Activated T-cell treated with anti-CD3 and anti-CD28 coated beads, Interleukin-2, amount 50 U/mL, for 72 hours (primary cell): ENCODE data around the gene PLAU. TPM values are rescaled to one million over a fixed set of nuclear protein-coding genes. Genes with fewer than 3 reads are reported as not detected.
"Not testable (repeated sequence)": the region's sequence is repeated elsewhere in the genome, so short reads cannot be mapped to it uniquely, and the experiment has no call there.

Source experiments
- ATAC-seq, 2 donors: fragments of 150-1000 bp; cut with Tn5 transposase; replicated peaks in 1 of 2; 2 replicates each; pipeline ENCODE4 v1.10.0; 2021; ENCODE audit warnings: moderate library complexity in 2 of 2, mild to moderate bottlenecking in 1 of 2
- DNase-seq, 2 donors: peaks; one replicate each; pipeline ENCODE4 v3.0.0; 2021 to 2022; ENCODE audit warnings: mixed read lengths in 1 of 2
- H3K27ac Mint-ChIP-seq: one replicate; pipeline ENCODE4 v1.8.0; 2022; ENCODE audit warnings: mild to moderate bottlenecking, moderate library complexity, mixed read lengths
- H3K27me3 Mint-ChIP-seq: one replicate; pipeline ENCODE4 v1.8.0; 2022; ENCODE audit warnings: low read depth, mixed read lengths
- H3K36me3 Mint-ChIP-seq, 2 donors: one replicate each; pipeline ENCODE4 v1.8.0; 2022; ENCODE audit warnings: mixed read lengths in 2 of 2, mild to moderate bottlenecking in 1 of 2; ENCODE audit not compliant: insufficient read depth in 2 of 2
- H3K4me1 Mint-ChIP-seq: one replicate; pipeline ENCODE4 v1.8.0; 2022; ENCODE audit warnings: low read depth, mixed read lengths
- H3K4me3 Mint-ChIP-seq, 2 donors: one replicate each; pipeline ENCODE4 v1.8.0; 2022; ENCODE audit warnings: mild to moderate bottlenecking in 2 of 2, mixed read lengths in 2 of 2, moderate library complexity in 2 of 2
- H3K9me3 Mint-ChIP-seq, 2 donors: one replicate each; pipeline ENCODE4 v1.8.0; 2022; ENCODE audit warnings: mixed read lengths in 2 of 2
- total RNA-seq, 2 donors: library from RNA; stranded (reverse); gene quantifications; one replicate each; pipeline ENCODE4 v1.2.3, GENCODE V29; 2022

The PLAU gene
- total RNA-seq, 2 donors from 2014 or later, result 0.43 to 0.44 TPM

DNA sequence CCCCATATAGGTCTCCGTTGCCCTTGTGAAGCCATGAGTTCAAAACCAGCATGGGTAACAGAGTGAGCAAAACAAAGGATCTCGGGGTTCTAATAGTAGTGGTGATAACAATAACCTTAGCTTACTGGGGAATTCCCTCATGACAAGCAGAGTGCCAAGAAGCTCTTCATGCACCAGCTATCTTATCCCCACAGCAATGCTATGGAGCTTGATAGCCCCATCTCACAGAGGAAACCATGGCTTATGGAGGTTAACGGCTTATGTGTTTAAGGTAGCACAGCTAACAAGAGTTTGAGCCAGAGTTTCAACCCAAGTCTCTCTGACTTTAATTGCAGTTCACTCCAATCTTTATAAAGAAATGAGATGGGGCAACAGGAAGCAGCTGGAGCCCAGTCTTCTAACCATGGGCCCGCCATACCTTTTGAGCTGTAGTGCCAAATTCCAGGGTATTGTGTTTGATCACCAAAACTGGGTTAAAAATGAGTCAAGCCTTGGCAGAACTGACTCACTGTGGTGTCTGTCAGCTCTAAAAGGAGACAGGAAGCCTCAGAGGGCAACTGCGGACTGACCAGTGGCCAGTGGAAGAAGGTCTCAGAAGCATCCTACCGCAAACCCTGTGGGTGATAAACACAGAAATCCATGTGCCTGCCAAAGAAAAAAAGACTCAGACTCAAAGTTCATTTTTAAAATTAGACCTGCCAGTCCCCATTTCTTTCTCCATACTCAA lies 16.5 kb upstream of the PLAU start:
- Mint-ChIP-seq H3K27ac (no peak overlapping the region), H3K4me3 (no peak overlapping the region), H3K27me3 (peaks cover 21% of the 10 kb centered on the region), H3K36me3 (no peaks in the 10 kb centered on the region), H3K9me3 (no peaks in the 10 kb centered on the region), H3K4me1 (peaks cover 13% of the 10 kb centered on the region)
- ATAC-seq (peak; percentile 82 to 95), DNase-seq (peak; percentile 46 to 60)

DNA sequence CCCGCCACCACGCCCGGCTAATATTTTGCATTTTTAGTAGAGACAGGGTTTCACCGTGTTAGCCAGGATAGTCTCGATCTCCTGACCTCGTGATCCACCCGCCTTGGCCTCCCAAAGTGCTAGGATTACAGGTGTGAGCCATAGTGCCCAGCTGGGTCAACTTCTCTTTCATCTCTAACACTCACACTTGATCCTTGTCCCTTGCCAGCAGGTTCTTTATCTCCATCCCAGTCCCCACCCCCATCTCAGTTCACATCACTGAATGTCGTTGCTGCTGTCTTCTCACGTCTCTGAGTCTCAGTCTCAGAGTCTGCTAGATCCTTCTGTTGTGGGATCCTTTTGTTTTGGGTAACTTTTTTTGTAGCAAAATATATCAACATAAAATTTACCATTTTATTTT lies 15.6 kb upstream of the PLAU start:
- not testable (repeated sequence) for H3K27ac Mint-ChIP-seq, DNase-seq, H3K4me1 Mint-ChIP-seq, H3K9me3 Mint-ChIP-seq, H3K4me3 Mint-ChIP-seq, H3K36me3 Mint-ChIP-seq, ATAC-seq
- peaks cover 25% of the 10 kb centered on the region for H3K27me3 Mint-ChIP-seq

DNA sequence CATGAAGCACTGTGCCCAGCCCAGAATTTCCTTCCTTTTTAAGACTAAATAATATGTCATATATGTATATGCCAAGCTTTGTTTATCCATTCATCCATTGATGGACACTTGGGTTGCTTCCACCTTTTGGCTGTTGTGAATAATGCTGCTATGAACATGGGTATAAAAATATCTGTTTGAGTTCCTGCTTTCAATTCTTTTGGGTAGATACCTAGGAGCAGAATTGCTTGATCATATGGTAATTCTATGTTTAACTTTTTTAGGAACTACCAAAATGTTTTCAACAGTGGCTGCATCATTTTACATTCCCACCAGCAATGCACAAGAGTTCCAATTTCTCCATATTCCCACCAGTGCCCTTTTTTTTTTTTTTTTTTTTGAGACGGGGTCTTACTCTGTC lies 13.2 kb upstream of the PLAU start:
- Mint-ChIP-seq H3K4me1 (peaks cover 10% of the 10 kb centered on the region), H3K27me3 (peaks cover 25% of the 10 kb centered on the region), H3K9me3 (no peaks in the 10 kb centered on the region), H3K4me3 (no peak overlapping the region), H3K36me3 (no peaks in the 10 kb centered on the region), H3K27ac (no peak overlapping the region)
- ATAC-seq (no peak), DNase-seq (no peak)

DNA sequence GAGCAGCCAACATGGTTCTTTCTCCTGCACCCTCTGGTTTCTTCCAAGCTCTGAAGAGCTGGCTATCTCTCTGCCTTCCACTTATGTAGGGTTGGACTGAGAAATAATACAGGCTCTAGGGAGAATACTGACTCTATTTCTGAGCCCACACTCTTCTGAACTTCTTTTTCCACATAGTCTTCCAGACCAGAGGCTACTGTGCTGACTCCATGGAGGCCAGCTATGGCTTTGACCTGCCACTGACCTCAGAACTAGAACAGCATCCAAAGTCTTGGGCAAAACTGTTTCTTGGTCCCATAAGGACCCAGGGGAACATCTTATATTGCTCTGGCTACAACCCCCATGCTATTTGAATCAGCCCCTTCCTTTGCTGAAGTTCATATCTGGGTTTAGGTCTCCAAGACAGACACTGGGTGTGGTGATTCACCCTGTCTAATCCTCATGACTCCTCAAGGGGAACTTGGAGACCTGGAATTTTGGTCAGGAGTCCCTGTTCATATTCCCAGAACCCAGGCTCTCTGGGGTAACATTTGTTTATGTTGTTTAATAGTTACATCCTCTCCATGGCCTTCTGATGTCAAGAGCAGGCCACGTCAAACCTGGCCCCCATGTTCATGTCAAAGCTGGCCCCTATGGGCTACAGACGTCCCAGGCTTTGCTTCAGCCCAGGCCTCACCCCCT lies 12.1 kb upstream of the PLAU start:
- Mint-ChIP-seq H3K27me3 (peaks cover 15% of the 10 kb centered on the region), H3K4me1 (peaks cover 10% of the 10 kb centered on the region), H3K4me3 (no peak overlapping the region), H3K36me3 (no peaks in the 10 kb centered on the region), H3K27ac (no peak overlapping the region), H3K9me3 (no peaks in the 10 kb centered on the region)
- no peak for ATAC-seq
- DNase-seq, result no peak

DNA sequence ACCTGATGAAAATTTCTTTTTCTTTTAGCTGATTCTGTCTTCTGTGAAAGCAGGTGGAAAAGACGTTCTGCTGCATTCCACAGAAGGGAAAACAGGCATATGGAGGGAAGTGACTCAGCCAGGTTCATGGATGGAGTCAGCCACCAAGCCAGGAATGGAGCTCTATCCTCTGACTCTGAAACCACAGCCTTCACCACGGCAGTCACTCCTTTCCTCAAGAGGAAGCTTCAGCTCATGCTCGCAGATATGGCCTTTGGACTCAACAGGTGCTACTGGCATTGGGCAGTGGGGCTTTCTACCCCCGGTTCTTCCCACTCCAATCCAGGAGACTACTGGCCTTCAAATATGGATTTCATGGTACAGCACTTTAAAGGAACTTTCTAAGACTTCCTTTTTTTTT lies 11.5 kb upstream of the PLAU start:
- no peak overlapping the region for H3K4me3 Mint-ChIP-seq
- no peaks in the 10 kb centered on the region for H3K36me3 Mint-ChIP-seq
- H3K27me3 Mint-ChIP-seq, result peaks cover 15% of the 10 kb centered on the region
- H3K27ac Mint-ChIP-seq, result no peak overlapping the region
- H3K4me1 Mint-ChIP-seq, result peaks cover 6% of the 10 kb centered on the region
- no peaks in the 10 kb centered on the region for H3K9me3 Mint-ChIP-seq
- DNase-seq, result no peak
- ATAC-seq, result no peak

DNA sequence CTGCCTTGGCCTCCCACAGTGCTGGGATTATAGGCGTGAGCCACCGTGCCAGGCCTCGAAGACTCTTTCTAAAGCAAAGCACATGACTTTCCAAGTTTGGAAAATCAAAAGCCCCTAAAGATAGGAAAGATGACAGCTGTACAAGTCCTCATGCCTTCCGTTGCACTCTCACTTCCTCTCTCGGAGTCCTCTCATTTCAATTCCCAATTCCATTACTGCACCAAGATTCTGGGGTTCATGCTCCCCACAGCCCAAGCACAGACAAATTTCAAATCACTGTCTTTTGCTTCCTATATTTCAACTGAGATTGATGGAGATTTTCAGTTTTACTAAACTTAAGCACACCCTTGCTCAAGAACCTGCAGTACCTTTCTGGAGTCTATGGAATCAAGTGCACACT lies 10.9 kb upstream of the PLAU start:
- Mint-ChIP-seq H3K27me3 (peaks cover 15% of the 10 kb centered on the region), H3K4me3 (no peak overlapping the region)

DNA sequence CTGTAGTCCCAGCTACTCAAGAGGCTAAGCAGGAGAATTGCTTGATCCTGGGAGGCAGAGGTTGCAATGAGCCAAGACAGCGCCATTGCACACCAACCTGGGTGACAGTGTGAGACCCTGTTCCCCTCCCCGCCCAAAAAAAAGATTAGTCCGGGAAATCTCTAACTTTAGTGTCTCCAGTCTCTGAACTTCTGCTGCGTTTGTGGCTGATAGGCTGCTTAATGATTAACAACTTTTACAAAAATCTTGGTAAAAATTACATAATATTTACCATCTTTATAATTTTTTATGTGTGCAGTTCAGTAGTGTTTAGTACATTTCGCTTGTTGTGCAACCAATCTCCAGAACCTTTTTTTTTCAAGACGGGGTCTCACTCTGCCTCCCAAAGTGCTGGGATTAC lies 9.7 kb upstream of the PLAU start:
- no peaks in the 10 kb centered on the region for H3K4me1 Mint-ChIP-seq
- H3K27me3 Mint-ChIP-seq, result peaks cover 22% of the 10 kb centered on the region
- no peaks in the 10 kb centered on the region for H3K36me3 Mint-ChIP-seq
- H3K4me3 Mint-ChIP-seq, result no peak overlapping the region
- no peak overlapping the region for H3K27ac Mint-ChIP-seq
- H3K9me3 Mint-ChIP-seq, result no peaks in the 10 kb centered on the region
- no peak for DNase-seq
- no peak for ATAC-seq

More for the DNA sequence above, 10.9 kb upstream of the PLAU start:
- no peak for ATAC-seq
- no peak overlapping the region for H3K27ac Mint-ChIP-seq
- DNase-seq, result no peak
- no peaks in the 10 kb centered on the region for H3K36me3 Mint-ChIP-seq
- no peaks in the 10 kb centered on the region for H3K4me1 Mint-ChIP-seq
- no peaks in the 10 kb centered on the region for H3K9me3 Mint-ChIP-seq

DNA sequence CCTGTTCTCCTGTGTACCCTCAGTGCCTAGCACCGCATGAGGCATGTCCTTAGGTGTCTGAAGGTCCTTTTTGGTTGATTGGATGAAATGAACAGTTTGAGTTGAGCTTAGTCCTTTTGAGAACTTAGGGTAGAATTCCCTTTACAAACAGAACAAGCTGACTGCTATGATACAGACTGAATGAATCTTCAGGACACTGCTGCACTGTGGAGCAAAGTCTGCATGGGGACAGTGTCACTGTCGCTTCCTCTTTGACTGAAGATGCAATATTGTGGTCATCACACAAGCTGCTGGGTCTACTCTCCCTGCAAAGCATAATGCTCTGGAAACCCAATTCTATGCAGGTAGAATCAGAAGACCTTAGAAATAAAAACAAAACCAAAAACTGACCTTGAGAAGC lies 8.6 kb upstream of the PLAU start:
- Mint-ChIP-seq H3K27me3 (peaks cover 29% of the 10 kb centered on the region), H3K4me1 (no peaks in the 10 kb centered on the region), H3K36me3 (no peaks in the 10 kb centered on the region), H3K4me3 (no peak overlapping the region), H3K9me3 (no peaks in the 10 kb centered on the region), H3K27ac (no peak overlapping the region)
- DNase-seq (no peak), ATAC-seq (no peak)

DNA sequence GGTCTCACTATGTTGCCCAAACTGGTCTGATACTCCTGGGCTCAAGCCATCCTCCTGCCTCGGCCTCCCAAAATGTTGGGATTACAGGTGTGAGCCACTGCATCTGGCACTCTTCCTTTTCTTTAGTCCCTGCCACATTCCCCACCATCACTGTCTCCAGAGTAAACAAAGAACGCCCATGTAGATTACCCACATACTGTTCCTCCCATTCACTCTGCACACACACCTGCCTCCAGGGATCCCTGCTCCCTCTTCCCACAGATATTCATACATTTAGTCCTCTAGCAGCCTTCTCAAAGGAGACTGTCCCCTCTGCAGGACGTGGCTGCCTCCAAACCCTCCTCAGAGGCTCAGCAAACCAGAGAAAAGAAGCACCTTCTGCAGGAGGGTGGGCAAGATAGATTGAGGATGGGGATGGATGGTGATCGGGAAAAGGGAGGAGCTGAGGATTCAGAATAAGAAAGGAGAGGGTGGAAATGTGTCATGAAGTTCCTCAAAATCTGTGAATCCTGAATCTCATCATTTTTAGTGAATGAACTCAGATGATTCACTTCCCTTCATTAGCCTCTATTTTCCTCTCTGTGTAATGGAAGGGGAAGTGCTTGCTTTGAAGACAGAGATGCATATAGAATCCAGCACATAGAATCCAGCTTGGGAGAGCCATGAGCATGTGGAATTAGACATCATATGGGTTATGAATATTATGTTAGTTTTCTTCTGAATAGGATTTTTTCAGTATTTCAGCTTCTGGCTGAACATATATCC lies 5.5 kb upstream of the PLAU start:
- no peak for DNase-seq
- H3K9me3 Mint-ChIP-seq, result no peaks in the 10 kb centered on the region
- H3K4me3 Mint-ChIP-seq, result no peak overlapping the region
- peaks cover 28% of the 10 kb centered on the region for H3K4me1 Mint-ChIP-seq
- no peaks in the 10 kb centered on the region for H3K36me3 Mint-ChIP-seq
- H3K27me3 Mint-ChIP-seq, result peaks cover 42% of the 10 kb centered on the region
- no peak overlapping the region for H3K27ac Mint-ChIP-seq
- ATAC-seq, result no peak

DNA sequence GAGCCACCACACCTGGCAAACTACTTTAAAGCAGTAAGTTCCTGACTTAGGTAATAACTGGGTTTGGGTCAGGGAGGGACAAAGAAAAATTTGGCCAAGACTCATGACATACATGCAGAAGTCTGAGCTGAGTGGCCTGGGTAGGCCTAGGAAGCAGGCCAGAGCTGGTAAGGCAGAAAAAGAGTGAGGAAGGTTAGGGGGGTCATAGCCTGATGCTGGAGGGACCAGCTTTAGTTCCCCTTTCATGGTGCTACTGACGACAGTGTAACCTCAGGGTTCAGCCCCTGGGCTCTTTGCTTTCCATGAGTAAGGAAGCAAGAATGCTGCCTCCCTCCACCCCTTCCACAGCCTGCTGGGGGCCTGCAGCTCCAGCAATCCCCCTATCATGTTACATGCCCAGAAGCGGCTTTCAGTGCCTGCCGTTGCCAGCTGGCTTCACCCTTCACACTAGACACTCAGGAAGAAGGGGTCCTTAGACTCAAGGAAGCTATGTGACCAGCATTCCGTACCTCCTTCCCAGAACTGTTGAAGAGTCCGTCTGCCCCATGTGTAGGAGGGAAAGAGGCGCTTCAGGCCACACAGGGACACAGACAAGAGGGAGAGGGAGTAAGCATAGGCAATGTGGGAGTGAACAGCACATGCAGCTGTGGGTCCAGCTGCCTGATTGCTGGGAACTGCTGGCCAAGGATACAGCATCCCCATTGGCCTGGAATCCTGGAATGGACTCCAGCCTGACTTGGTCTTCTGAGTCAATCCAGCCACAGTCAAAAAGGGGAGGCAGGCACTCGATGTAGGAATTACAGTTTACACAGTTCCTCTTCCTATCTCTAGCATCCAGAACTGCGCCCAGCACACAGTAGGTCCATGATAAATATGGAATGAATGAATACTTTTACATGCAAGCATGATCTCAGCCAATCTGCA lies 4.1 kb upstream of the PLAU start:
- ATAC-seq, result no peak
- Mint-ChIP-seq H3K4me3 (no peak overlapping the region), H3K36me3 (no peaks in the 10 kb centered on the region), H3K27me3 (peaks cover 50% of the 10 kb centered on the region), H3K4me1 (peaks cover 39% of the 10 kb centered on the region), H3K9me3 (no peaks in the 10 kb centered on the region), H3K27ac (no peak overlapping the region)
- DNase-seq, result no peak

DNA sequence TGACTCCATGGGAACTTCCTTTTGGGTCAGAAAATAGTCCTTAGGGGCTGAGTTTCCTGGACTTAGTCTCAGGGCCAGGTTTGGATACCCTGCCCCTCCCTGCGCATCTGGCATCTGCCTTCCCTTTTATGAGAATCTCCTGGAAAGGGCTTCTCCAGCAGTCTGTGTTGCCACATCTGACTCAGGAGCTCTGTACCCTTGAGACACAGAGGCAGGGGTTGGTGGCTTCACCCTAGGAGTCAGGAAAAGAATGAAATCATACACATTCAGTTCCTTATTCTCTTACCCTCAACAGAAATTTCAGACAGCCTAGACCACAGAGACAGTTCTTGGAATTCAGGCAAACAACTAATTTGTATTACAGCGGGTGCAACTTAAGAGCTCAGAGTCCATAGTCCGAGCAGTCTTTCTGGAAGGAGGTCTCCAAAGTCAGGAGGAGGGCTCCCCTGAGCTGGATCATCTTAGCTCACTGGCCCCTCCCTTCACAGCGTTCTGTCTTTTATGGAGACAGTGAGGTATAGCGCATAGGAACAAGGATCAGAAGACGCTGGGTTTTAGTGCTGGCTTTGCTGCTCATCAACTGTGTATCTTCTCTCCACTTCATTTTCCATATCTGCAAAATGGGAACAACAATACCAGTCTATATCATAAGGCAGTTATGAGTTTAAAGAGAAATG lies 3.0 kb upstream of the PLAU start:
- Mint-ChIP-seq H3K27me3 (peaks cover 55% of the 10 kb centered on the region), H3K4me3 (peak overlapping the region; percentile 69 to 73), H3K36me3 (no peaks in the 10 kb centered on the region), H3K4me1 (peaks cover 41% of the 10 kb centered on the region), H3K9me3 (no peaks in the 10 kb centered on the region), H3K27ac (no peak overlapping the region)
- DNase-seq, result no peak
- no peak for ATAC-seq

DNA sequence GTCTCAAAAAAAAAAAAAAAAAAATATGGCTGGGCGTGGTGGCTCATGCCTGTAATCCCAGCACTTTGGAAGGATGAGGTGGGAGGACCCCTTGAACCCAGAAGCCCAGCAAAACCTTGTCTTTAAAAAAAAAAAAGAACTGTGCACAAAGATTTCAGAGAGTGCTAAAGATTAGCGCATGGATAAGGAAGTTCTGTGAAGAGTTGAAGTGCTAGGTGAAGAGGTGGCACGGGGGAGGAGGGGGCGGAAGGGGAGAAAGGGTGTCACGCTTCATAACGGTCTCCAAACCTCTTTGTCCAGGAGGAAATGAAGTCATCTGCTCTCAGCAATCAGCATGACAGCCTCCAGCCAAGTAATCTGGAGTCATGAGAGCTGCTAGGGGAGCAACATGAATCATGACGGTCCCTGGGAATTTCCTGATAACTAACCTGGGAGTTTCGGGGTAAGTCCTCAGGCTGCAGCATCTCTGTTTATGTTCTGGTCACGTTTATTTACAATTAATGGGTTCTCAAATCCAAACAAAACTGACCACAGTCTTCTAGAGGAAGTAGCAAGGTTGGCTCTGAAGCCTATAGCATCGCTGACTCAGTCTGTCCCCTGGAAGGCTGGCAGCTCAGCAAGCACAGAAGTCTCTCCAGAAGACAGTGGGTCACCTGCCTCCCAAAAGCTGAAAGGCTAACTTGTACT lies 1.9 kb upstream of the PLAU start:
- DNase-seq (peak; percentile 56 to 61), ATAC-seq (peak; percentile 73 to 80)
- Mint-ChIP-seq H3K36me3 (no peaks in the 10 kb centered on the region), H3K4me3 (peak overlapping the region; percentile 69 to 73), H3K27ac (no peak overlapping the region), H3K27me3 (peaks cover 65% of the 10 kb centered on the region), H3K9me3 (no peaks in the 10 kb centered on the region), H3K4me1 (peaks cover 41% of the 10 kb centered on the region)
